ENCODE results near the gene PILRA. TPM values are rescaled to one million over a fixed set of nuclear protein-coding genes. Genes with fewer than 3 reads are reported as not detected.
"Not testable (repeated sequence)": the region's sequence is repeated elsewhere in the genome, so short reads cannot be mapped to it uniquely, and the experiment has no call there.

The PILRA gene
- total and polyA plus RNA-seq, 9 donors = 1.3 to 6.1 (median 2.3) TPM

DNA sequence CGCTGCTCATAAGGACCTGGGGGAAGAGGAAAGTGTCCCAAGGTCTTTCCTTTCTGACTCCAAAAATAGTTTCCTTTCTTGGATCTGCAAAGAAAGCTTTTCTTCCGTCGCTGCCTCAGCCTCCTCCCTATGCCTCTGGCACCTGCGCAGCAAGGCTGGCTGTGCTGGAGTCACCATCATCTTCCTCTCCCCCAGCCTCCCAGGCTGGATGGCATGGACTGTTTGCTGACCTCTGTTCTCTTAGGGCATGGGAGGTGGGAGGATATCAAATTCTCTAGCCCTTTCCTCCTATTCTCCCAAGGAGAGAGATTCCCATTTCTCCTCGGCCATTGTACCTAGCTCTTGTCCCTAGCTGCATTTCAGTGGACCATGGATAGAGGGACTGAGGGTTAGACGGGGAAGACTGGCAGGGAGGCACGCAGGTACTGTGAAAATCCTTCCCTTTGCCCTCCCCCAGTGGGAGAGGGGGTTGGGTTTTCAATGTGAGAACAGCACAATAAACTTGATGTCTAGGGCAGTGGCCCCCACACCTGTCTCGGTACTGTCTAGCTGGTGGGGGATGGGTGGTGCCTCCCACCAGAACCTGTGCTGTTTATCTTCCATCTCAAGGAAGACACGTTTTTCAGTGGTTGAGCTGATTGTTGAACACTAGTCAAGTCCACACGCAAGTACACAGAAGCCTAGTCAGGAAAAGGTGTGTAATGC, 60.5 kb downstream of the PILRA start:
- 92% methylated on average over 4 of the region's 10 CpGs for whole genome bisulfite sequencing (ENCODE audit: insufficient coverage)
- Histone ChIP-seq H3K27ac (ENCODE audit: low read length) (peak overlapping the region; percentile 49), H3K9me3 (replicated peaks; ENCODE audit: control insufficient read depth, low read depth, low read length) (no peaks in the 10 kb centered on the region), H3K4me1 (ENCODE audit: control insufficient read depth, insufficient read depth, low read length) (peaks cover 48% of the 10 kb centered on the region), H3K27me3 (ENCODE audit: control insufficient read depth, insufficient read depth, low read length) (no peaks in the 10 kb centered on the region), H3K4me3 (ENCODE audit: low read length) (no peak overlapping the region), H3K36me3 (ENCODE audit: control insufficient read depth, insufficient read depth, low read length) (peaks cover 46% of the 10 kb centered on the region)
- DNase-seq = no peak

- DNase-seq = no peak
- no peaks in the 10 kb centered on the region for H3K27me3 ChIP-seq (ENCODE audit: control insufficient read depth, insufficient read depth, low read length)
- peaks cover 48% of the 10 kb centered on the region for H3K4me1 ChIP-seq (ENCODE audit: control insufficient read depth, insufficient read depth, low read length)
- peaks cover 46% of the 10 kb centered on the region for H3K36me3 ChIP-seq (ENCODE audit: control insufficient read depth, insufficient read depth, low read length)
- 82% methylated on average over 17 of the region's 22 CpGs for WGBS (ENCODE audit: insufficient coverage)
- H3K9me3 ChIP-seq (replicated peaks; ENCODE audit: control insufficient read depth, low read depth, low read length) = no peaks in the 10 kb centered on the region
- H3K4me3 ChIP-seq (ENCODE audit: low read length) = no peak overlapping the region
- H3K27ac ChIP-seq (ENCODE audit: low read length) = no peak overlapping the region
These were observed 61.2 kb downstream of the PILRA start for GRCh38 chr7:100434297-100435144.

DNA sequence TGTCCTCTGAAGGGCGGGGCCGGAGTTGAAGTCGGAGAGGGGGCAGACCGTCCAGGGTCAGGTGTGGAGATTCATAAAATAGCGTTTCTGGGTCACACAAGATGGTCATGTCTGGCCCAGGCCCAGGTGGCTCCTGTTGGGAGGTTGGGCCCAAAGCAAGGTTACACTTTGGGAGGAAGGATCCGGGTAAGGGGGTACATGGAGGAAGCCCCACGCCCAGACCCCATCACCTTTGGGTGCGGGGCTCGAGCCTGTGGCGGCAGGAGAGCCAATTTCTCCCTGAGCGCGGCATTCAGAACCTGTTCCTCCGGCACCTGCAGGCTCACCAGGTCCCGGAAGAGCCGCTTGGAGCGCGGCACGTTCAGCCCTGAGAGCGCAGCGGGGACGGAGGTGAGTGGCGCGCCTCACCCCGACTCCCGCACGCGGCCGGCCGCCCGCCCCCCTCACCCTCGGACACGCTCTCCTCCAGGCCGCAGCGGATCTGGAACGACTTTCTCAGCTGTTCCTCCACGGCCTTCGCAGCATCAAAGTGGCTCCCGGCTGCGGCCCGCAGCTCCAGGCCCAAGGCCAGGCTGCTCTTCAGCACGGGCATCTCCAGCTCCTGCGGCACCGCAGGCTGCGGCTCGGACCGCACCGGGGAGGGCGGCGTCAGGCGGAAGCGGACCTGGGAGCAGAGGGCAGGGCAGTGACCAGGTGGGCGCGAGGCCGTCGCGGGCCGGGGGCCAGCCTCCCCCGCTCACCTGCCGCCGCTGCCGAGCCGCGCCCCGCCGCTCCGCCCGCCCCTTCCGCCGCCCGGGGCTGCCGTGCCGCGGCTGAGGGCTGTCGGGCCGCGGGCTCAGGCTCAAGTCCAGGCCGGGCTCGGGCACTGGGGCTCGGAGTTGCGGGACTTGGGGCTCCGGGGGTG, 62.4 kb downstream of the PILRA start:
- DNase-seq = peak; percentile 57
- peaks cover 46% of the 10 kb centered on the region for H3K36me3 ChIP-seq (ENCODE audit: control insufficient read depth, insufficient read depth, low read length)
- H3K27ac ChIP-seq (ENCODE audit: low read length) = peak overlapping the region; percentile 91
- WGBS (ENCODE audit: insufficient coverage) = 2% methylated on average over 79 of the region's 81 CpGs
- no peaks in the 10 kb centered on the region for H3K9me3 ChIP-seq (replicated peaks; ENCODE audit: control insufficient read depth, low read depth, low read length)
- peak overlapping the region; percentile 86 for H3K4me3 ChIP-seq (ENCODE audit: low read length)
- H3K4me1 ChIP-seq (ENCODE audit: control insufficient read depth, insufficient read depth, low read length) = peaks cover 44% of the 10 kb centered on the region
- H3K27me3 ChIP-seq (ENCODE audit: control insufficient read depth, insufficient read depth, low read length) = no peaks in the 10 kb centered on the region

DNA sequence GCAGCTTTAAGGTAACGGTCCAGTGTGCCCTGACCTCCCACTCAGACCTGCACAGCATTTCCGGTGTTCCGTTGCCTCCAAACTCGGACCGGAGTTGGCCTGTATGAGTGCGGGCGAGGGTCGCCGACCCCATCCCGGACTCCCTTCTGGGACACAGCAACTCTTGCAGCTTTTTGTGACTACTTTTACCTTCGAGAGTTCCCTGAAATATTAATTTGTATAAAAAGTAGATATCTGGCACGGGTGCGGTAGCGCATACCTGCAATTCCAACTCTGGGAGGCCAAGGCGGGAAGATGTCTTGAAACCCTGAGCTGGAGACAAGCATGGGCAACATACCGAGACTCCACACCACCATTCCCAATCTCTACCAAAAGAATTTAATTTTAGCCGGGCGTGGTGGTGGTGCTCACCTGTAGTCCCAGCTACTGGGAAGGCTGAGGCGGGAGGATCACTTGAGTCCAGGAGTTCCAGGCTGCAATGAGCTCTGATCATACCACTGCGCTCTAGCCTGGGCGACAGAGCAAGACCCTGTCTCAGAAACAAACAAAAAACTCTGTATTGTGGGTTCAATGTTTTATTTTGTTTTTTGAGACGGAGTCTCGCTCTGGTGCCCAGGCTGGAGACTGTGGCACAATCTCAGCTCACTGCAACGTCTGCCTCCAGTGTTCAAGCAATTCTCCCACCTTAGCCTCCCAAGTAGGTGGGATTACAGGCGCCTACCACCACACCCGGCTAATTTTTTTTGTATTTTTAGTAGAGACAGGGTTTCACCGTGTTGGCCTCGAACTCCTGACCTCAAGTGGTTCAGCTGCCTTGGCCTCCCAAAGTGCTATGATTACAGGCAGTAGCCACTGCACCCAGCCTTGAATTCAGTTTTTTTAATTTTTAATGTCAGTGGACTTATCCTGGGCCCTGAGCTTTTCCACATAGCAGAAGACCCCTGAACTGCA, 64.1 kb downstream of the PILRA start:
- H3K9me3 ChIP-seq (replicated peaks; ENCODE audit: control insufficient read depth, low read depth, low read length) = no peaks in the 10 kb centered on the region
- H3K27me3 ChIP-seq (ENCODE audit: control insufficient read depth, insufficient read depth, low read length) = no peaks in the 10 kb centered on the region
- H3K36me3 ChIP-seq (ENCODE audit: control insufficient read depth, insufficient read depth, low read length) = peaks cover 29% of the 10 kb centered on the region
- H3K4me1 ChIP-seq (ENCODE audit: control insufficient read depth, insufficient read depth, low read length) = peaks cover 27% of the 10 kb centered on the region
- H3K4me3 ChIP-seq (ENCODE audit: low read length) = no peak overlapping the region
- 86% methylated on average over 10 of the region's 28 CpGs for whole genome bisulfite sequencing (ENCODE audit: insufficient coverage)
- no peak for DNase-seq
- H3K27ac ChIP-seq (ENCODE audit: low read length) = peak overlapping the region; percentile 29

DNA sequence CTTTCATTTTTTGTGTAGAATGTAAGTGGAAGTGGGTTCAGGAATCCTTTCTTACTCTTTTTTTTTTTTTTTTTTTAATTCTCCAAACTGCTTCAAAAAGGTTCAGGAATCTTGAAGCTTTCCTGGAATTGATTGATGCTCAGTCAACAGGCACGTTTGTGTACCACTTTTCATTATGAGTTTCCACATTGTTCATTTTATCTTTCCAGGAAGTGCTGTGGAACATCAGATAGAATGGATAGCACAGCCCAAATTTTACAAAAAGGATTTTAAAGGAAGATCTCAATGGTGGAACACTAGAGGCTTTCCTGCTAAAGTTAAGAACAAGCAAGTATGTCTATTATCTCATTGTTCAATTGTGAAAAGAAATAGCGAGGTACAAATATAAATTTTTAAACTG, 64.9 kb downstream of the PILRA start:
- WGBS (ENCODE audit: insufficient coverage) = no CpG with 5 or more reads among the region's 2 CpGs
- no peaks in the 10 kb centered on the region for H3K27me3 ChIP-seq (ENCODE audit: control insufficient read depth, insufficient read depth, low read length)
- H3K27ac ChIP-seq (ENCODE audit: low read length) = peak overlapping the region; percentile 29
- no peaks in the 10 kb centered on the region for H3K9me3 ChIP-seq (replicated peaks; ENCODE audit: control insufficient read depth, low read depth, low read length)
- H3K4me1 ChIP-seq (ENCODE audit: control insufficient read depth, insufficient read depth, low read length) = peaks cover 22% of the 10 kb centered on the region
- H3K36me3 ChIP-seq (ENCODE audit: control insufficient read depth, insufficient read depth, low read length) = peaks cover 21% of the 10 kb centered on the region
- DNase-seq = no peak
- H3K4me3 ChIP-seq (ENCODE audit: low read length) = no peak overlapping the region

DNA sequence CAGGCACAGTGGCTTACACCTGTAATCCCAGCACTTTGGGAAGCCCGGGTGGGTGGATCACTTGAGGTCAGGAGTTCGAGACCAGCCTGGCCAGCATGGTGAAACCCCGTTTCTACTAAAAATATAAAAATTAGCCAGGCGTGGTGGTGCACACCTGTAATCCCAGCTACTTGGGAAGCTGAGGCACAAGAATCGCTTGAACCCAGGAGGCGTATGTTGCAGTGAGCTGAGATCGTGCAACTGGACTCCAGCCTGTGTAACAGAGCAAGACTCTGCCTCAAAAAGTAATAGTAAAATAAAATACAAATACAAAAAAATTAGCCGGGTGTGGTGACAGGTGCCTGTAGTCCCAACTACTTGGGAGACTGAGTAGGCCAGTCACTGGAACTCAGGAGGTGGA, 65.4 kb downstream of the PILRA start:
- not testable (repeated sequence) for H3K4me3 ChIP-seq (ENCODE audit: low read length); DNase-seq; H3K27ac ChIP-seq (ENCODE audit: low read length); H3K9me3 ChIP-seq (replicated peaks; ENCODE audit: control insufficient read depth, low read depth, low read length); H3K27me3 ChIP-seq (ENCODE audit: control insufficient read depth, insufficient read depth, low read length)
- WGBS (ENCODE audit: insufficient coverage) = 86% methylated on average over 1 of the region's 8 CpGs
- H3K36me3 ChIP-seq (ENCODE audit: control insufficient read depth, insufficient read depth, low read length) = peaks cover 16% of the 10 kb centered on the region
- peaks cover 21% of the 10 kb centered on the region for H3K4me1 ChIP-seq (ENCODE audit: control insufficient read depth, insufficient read depth, low read length)

DNA sequence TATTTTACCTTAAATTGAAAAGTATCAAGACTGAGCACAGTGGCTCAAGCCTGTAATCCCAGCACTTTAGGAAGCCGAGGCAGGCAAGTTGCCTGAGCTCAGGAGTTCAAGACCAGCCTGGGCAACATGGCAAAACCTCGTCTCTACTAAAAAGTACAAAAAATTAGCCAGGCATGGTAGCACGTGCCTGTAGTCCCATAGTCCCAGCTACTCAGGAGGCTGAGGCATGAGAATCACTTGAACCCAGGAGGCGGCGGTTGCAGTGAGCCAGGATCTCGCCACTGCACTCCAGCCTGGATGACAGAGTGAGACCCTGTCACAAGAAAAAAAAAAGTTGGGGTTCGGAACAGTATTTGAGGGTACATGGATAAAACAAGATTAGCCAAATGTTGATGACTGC, 66.0 kb downstream of the PILRA start:
- not testable (repeated sequence) for H3K9me3 ChIP-seq (replicated peaks; ENCODE audit: control insufficient read depth, low read depth, low read length); H3K4me3 ChIP-seq (ENCODE audit: low read length); DNase-seq; H3K27me3 ChIP-seq (ENCODE audit: control insufficient read depth, insufficient read depth, low read length); H3K27ac ChIP-seq (ENCODE audit: low read length)
- Histone ChIP-seq H3K4me1 (ENCODE audit: control insufficient read depth, insufficient read depth, low read length) (peaks cover 24% of the 10 kb centered on the region), H3K36me3 (ENCODE audit: control insufficient read depth, insufficient read depth, low read length) (peaks cover 10% of the 10 kb centered on the region)
- WGBS (ENCODE audit: insufficient coverage) = 83% methylated on average over 6 of the region's 7 CpGs

- no peaks in the 10 kb centered on the region for H3K9me3 ChIP-seq (replicated peaks; ENCODE audit: control insufficient read depth, low read depth, low read length)
- no peak overlapping the region for H3K27ac ChIP-seq (ENCODE audit: low read length)
- 79% methylated on average over 6 of the region's 11 CpGs for WGBS (ENCODE audit: insufficient coverage)
- no peak for DNase-seq
- H3K36me3 ChIP-seq (ENCODE audit: control insufficient read depth, insufficient read depth, low read length) = no peaks in the 10 kb centered on the region
- peaks cover 19% of the 10 kb centered on the region for H3K4me1 ChIP-seq (ENCODE audit: control insufficient read depth, insufficient read depth, low read length)
- no peaks in the 10 kb centered on the region for H3K27me3 ChIP-seq (ENCODE audit: control insufficient read depth, insufficient read depth, low read length)
- H3K4me3 ChIP-seq (ENCODE audit: low read length) = no peak overlapping the region
These were observed 68.6 kb downstream of the PILRA start for GRCh38 chr7:100441641-100442535.

All from muscle of leg (tissue), 11 donors.